ENCODE data around the gene UBL4A. TPM values are rescaled to one million over a fixed set of nuclear protein-coding genes. Genes with fewer than 3 reads are reported as not detected.

The UBL4A gene
- polyA plus RNA-seq, 1 of the 3 experiments (the other 2 are of a cell fraction): 27.8 TPM

DNA sequence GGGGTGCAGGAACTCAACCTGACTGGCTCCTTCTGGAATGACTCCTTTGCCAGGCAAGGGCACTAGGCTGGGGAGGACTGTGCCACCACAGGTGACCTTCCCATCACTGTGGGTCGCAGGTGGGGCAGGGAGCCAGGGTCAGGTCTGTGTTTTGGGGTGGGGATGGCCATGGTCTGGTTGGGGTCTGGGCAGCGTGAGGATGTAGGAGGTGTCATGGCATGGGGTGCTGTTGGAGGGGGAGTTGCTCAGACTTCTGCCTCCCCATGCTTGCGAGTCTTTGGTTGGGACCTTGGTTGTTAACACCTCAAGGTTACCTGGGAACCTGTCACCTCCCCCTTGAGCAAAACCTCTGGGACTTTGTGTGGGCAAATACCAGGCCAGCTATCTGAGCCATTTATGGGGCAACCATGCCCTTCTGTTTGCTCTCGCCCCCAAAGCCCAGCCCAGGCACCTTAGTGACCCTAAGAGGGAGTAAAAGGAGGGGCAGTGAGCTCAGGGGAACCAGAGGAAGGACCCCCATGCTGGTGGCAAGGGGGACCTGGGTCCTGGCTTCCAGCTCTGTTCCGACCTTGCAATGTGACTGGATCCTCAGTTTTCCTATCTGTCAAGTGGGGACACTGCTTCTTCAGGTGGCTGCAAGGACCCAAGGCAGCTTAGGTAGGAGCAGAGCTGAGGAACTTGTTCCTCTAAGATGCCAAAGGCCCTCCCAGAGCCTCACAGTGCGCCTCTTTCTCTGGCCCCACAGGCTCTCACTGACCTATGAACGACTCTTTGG is 51.8 kb downstream of the UBL4A start:
- TF ChIP-seq FOXM1 (IDR thresholded peaks at IDR 0.05; ENCODE audit: low read depth) (no peak), YY1 (IDR thresholded peaks at IDR 0.05; ENCODE audit: low read depth) (no peak), FOSL2 (IDR thresholded peaks at IDR 0.05; ENCODE audit: borderline replicate concordance, low read depth) (no peak), NFIC (IDR thresholded peaks at IDR 0.05; ENCODE audit: borderline replicate concordance) (no peak), SIN3A (IDR thresholded peaks at IDR 0.05; ENCODE audit: borderline replicate concordance, low read depth, low read length) (no peak), NRF1 (IDR thresholded peaks at IDR 0.05; ENCODE audit: low read depth, low read length) (no peak), TEAD4 (IDR thresholded peaks at IDR 0.05; ENCODE audit: borderline replicate concordance, insufficient read depth) (no peak), GATA2 (CRISPR knock-in tag; IDR thresholded peaks at IDR 0.05) (no peak), MXI1 (IDR thresholded peaks at IDR 0.05; ENCODE audit: low read depth, low read length) (no peak)
- TF ChIP-seq, protein P1, sequence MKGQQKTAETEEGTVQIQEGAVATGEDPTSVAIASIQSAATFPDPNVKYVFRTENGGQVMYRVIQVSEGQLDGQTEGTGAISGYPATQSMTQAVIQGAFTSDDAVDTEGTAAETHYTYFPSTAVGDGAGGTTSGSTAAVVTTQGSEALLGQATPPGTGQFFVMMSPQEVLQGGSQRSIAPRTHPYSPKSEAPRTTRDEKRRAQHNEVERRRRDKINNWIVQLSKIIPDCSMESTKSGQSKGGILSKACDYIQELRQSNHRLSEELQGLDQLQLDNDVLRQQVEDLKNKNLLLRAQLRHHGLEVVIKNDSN (IDR thresholded peaks at IDR 0.05; ENCODE audit: borderline replicate concordance, low read depth): no peak
- TF ChIP-seq, protein P2, sequence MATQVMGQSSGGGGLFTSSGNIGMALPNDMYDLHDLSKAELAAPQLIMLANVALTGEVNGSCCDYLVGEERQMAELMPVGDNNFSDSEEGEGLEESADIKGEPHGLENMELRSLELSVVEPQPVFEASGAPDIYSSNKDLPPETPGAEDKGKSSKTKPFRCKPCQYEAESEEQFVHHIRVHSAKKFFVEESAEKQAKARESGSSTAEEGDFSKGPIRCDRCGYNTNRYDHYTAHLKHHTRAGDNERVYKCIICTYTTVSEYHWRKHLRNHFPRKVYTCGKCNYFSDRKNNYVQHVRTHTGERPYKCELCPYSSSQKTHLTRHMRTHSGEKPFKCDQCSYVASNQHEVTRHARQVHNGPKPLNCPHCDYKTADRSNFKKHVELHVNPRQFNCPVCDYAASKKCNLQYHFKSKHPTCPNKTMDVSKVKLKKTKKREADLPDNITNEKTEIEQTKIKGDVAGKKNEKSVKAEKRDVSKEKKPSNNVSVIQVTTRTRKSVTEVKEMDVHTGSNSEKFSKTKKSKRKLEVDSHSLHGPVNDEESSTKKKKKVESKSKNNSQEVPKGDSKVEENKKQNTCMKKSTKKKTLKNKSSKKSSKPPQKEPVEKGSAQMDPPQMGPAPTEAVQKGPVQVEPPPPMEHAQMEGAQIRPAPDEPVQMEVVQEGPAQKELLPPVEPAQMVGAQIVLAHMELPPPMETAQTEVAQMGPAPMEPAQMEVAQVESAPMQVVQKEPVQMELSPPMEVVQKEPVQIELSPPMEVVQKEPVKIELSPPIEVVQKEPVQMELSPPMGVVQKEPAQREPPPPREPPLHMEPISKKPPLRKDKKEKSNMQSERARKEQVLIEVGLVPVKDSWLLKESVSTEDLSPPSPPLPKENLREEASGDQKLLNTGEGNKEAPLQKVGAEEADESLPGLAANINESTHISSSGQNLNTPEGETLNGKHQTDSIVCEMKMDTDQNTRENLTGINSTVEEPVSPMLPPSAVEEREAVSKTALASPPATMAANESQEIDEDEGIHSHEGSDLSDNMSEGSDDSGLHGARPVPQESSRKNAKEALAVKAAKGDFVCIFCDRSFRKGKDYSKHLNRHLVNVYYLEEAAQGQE (IDR thresholded peaks at IDR 0.05; ENCODE audit: low read depth, low read length): no peak
- TF ChIP-seq, protein P3, sequence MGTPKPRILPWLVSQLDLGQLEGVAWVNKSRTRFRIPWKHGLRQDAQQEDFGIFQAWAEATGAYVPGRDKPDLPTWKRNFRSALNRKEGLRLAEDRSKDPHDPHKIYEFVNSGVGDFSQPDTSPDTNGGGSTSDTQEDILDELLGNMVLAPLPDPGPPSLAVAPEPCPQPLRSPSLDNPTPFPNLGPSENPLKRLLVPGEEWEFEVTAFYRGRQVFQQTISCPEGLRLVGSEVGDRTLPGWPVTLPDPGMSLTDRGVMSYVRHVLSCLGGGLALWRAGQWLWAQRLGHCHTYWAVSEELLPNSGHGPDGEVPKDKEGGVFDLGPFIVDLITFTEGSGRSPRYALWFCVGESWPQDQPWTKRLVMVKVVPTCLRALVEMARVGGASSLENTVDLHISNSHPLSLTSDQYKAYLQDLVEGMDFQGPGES (IDR thresholded peaks at IDR 0.05; ENCODE audit: low read depth, low read length): no peak
- ChIA-PET POLR2A (no interaction called here), CTCF (interaction anchor here (2.1 kb wide), 1 partner anchor 36 kb away, joined by 6 read pairs; the partner anchor contains the start of gene RPL10)
- Histone ChIP-seq H3K27me3 (ENCODE audit: insufficient read depth) (peaks cover 9% of the 10 kb centered on the region), H3K4me3 (ENCODE audit: low read depth in 2 of 2, low read length in 1 of 2) (no peak overlapping the region), H3K9me3 (no peaks in the 10 kb centered on the region), H4K20me1 (ENCODE audit: insufficient read depth) (peaks cover 14% of the 10 kb centered on the region; the same call in 1 of the 2 replicates), H3K9me2 (no peaks in the 10 kb centered on the region), H3K4me1 (ENCODE audit: control insufficient read depth in 1 of 2, insufficient read depth in 2 of 2, low read depth in 1 of 2, low read length in 1 of 2) (peaks cover 0 to 18% of the 10 kb centered on the region in 2 experiments; a peak in 1 of 4 replicates), H2AFZ (ENCODE audit: low read depth) (no peak overlapping the region), H3K79me2 (ENCODE audit: insufficient read depth) (peaks cover 32% of the 10 kb centered on the region), H3K9ac (no peak overlapping the region), H3K4me2 (no peak overlapping the region), H3K36me3 (replicated peaks in 1 of 2; ENCODE audit: control insufficient read depth in 1 of 2, insufficient read depth in 2 of 2, low read length in 1 of 2) (peaks cover 0 to 13% of the 10 kb centered on the region in 2 experiments), H3F3A (replicated peaks; ENCODE audit: insufficient read depth) (no peaks in the 10 kb centered on the region), H3K27ac (ENCODE audit: low read depth in 2 of 2, low read length in 1 of 2) (no peak overlapping the region)
- WGBS (ENCODE audit: low lambda C conversion rate): 40% methylated on average over 4 of the region's 7 CpGs
- no peak for DNase-seq

Small RNA genes within 50 kb of the gene (small RNA-seq; reads per million reads assigned to genes)
- 0 reads per million in 7 experiments for gene MIR6858
- 0 reads per million in 7 experiments for gene RN7SL697P

Other genes starting within 250 kb of the UBL4A start
- gene OPN1MW3, start 229.0 kb downstream of the UBL4A start, polyA plus RNA-seq (2012; rRNA removed): not detected in 2 replicates
- not detected in 2 replicates for gene TEX28, start 191.5 kb downstream of the UBL4A start, polyA plus RNA-seq (2012; rRNA removed)
- 0.02 TPM in 1 of 2 replicates, not detected in the other for gene TKTL1, start 190.8 kb downstream of the UBL4A start, polyA plus RNA-seq (2012; rRNA removed)
- gene FLNA, start 112.0 kb downstream of the UBL4A start, polyA plus RNA-seq (2012; rRNA removed): 364 and 550 TPM in 2 replicates
- 40.4 and 68.0 TPM in 2 replicates for gene EMD, start 107.3 kb downstream of the UBL4A start, polyA plus RNA-seq (2012; rRNA removed)
- 4,562 and 7,172 TPM in 2 replicates for gene RPL10, start 88.2 kb downstream of the UBL4A start, polyA plus RNA-seq (2012; rRNA removed)
- gene DNASE1L1, start 77.4 kb downstream of the UBL4A start, polyA plus RNA-seq (2012; rRNA removed): 18.2 and 22.5 TPM in 2 replicates
- gene TAFAZZIN, start 75.1 kb downstream of the UBL4A start, polyA plus RNA-seq (2012; rRNA removed): 34.0 and 35.7 TPM in 2 replicates
- 92.2 and 102 TPM in 2 replicates for gene ATP6AP1, start 57.9 kb downstream of the UBL4A start, polyA plus RNA-seq (2012; rRNA removed)
- gene GDI1, start 49.5 kb downstream of the UBL4A start, polyA plus RNA-seq (2012; rRNA removed): 403 and 408 TPM in 2 replicates
- gene FAM50A, start 42.5 kb downstream of the UBL4A start, polyA plus RNA-seq (2012; rRNA removed): 86.0 and 97.0 TPM in 2 replicates
- 28.3 and 33.2 TPM in 2 replicates for gene PLXNA3, start 28.3 kb downstream of the UBL4A start, polyA plus RNA-seq (2012; rRNA removed)
- 29.3 and 37.2 TPM in 2 replicates for gene LAGE3, start 7.3 kb downstream of the UBL4A start, polyA plus RNA-seq (2012; rRNA removed)
- gene SLC10A3, start 4.0 kb upstream of the UBL4A start, polyA plus RNA-seq (2012; rRNA removed): 28.4 and 29.7 TPM in 2 replicates
- 36.7 and 42.1 TPM in 2 replicates for gene FAM3A, start 29.6 kb upstream of the UBL4A start, polyA plus RNA-seq (2012; rRNA removed)
- 70.1 and 131 TPM in 2 replicates for gene G6PD, start 60.2 kb upstream of the UBL4A start, polyA plus RNA-seq (2012; rRNA removed)
- gene IKBKG, start 61.0 kb upstream of the UBL4A start, polyA plus RNA-seq (2012; rRNA removed): 32.5 and 36.4 TPM in 2 replicates
- not detected in 2 replicates for gene CTAG1A, start 98.5 kb upstream of the UBL4A start, polyA plus RNA-seq (2012; rRNA removed)
- gene CTAG1B, start 132.7 kb upstream of the UBL4A start, polyA plus RNA-seq (2012; rRNA removed): not detected in 2 replicates
- gene CTAG2, start 167.0 kb upstream of the UBL4A start, polyA plus RNA-seq (2012; rRNA removed): 3.7 and 6.8 TPM in 2 replicates